Measurements from ENCODE around the gene GRK5.

The GRK5 gene

GRCh38 chr10:119483001-119483400 is 275.6 kb downstream of the GRK5 start:
- no peaks in the 10 kb centered on the region for H3K9me2 ChIP-seq (replicated peaks; ENCODE audit: insufficient read depth, low read length)
- H3K27me3 ChIP-seq (replicated peaks; ENCODE audit: insufficient read depth, low read length): no peaks in the 10 kb centered on the region
- H3K27ac ChIP-seq (ENCODE audit: low read length): no peak overlapping the region
- no peaks in the 10 kb centered on the region for H3K9me3 ChIP-seq (replicated peaks; ENCODE audit: insufficient read depth, low read length)
- no peak overlapping the region for H2AFZ ChIP-seq (ENCODE audit: low read length)
- H3F3A ChIP-seq (ENCODE audit: insufficient read depth, low read length): peaks cover 11% of the 10 kb centered on the region; the same call in 1 of the 2 replicates
- no peaks in the 10 kb centered on the region for H3K79me2 ChIP-seq (ENCODE audit: low read length)
- DNase-seq: no peak
- H3K4me3 ChIP-seq (ENCODE audit: low read length): no peak overlapping the region
- TF ChIP-seq EZH2 (optimal IDR thresholded peaks at IDR 0.05; ENCODE audit: low read depth, low read length) (no peak), CTCF (IDR thresholded peaks at IDR 0.05; ENCODE audit: low read length) (no peak), EZH2phosphoT487 (IDR thresholded peaks at IDR 0.05; ENCODE audit: low read length) (no peak)
- H4K20me1 ChIP-seq (ENCODE audit: insufficient read depth, low read length): no peaks in the 10 kb centered on the region
- no peak overlapping the region for H3K9ac ChIP-seq (ENCODE audit: low read length)
- no peak overlapping the region for H3K4me2 ChIP-seq (ENCODE audit: low read depth, low read length)
- H3K36me3 ChIP-seq (replicated peaks; ENCODE audit: insufficient read depth, low read length): no peaks in the 10 kb centered on the region
- peaks cover 16% of the 10 kb centered on the region for H3K4me1 ChIP-seq (ENCODE audit: low read length)

DNA sequence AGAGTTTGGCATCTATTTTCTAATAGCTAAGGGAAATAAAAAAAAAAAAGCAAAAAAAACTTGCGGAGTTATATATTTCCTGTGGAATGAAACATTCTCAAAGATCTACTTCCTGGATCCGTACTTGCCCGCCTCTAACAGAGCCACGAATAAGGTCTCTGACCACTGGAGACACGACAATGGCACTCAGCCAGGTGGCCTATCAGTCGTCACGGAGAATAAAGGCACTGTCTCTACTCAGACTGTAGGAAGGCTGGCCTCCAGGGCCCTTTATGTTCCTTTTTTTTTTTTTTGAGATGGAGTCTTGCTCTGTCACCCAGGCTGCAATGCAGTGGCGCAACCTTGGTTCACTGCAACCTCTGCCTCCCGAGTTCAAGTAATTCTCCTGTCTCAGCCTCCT is 276.5 kb downstream of the GRK5 start:
- Histone ChIP-seq H3K4me1 (ENCODE audit: low read length) (peaks cover 8% of the 10 kb centered on the region), H3K27me3 (replicated peaks; ENCODE audit: insufficient read depth, low read length) (no peaks in the 10 kb centered on the region), H3K27ac (ENCODE audit: low read length) (no peak overlapping the region), H3K4me2 (ENCODE audit: low read depth, low read length) (no peak overlapping the region), H3K36me3 (replicated peaks; ENCODE audit: insufficient read depth, low read length) (no peaks in the 10 kb centered on the region), H3K9me3 (replicated peaks; ENCODE audit: insufficient read depth, low read length) (no peaks in the 10 kb centered on the region), H3F3A (ENCODE audit: insufficient read depth, low read length) (peaks cover 6% of the 10 kb centered on the region; the same call in 1 of the 2 replicates), H3K9ac (ENCODE audit: low read length) (no peak overlapping the region), H4K20me1 (ENCODE audit: insufficient read depth, low read length) (no peaks in the 10 kb centered on the region), H3K79me2 (ENCODE audit: low read length) (no peaks in the 10 kb centered on the region), H3K4me3 (ENCODE audit: low read length) (no peak overlapping the region), H2AFZ (ENCODE audit: low read length) (no peak overlapping the region), H3K9me2 (replicated peaks; ENCODE audit: insufficient read depth, low read length) (no peaks in the 10 kb centered on the region)
- DNase-seq: no peak
- TF ChIP-seq EZH2phosphoT487 (IDR thresholded peaks at IDR 0.05; ENCODE audit: low read length) (no peak), CTCF (IDR thresholded peaks at IDR 0.05; ENCODE audit: low read length) (no peak), EZH2 (optimal IDR thresholded peaks at IDR 0.05; ENCODE audit: low read depth, low read length) (no peak)

- H3K9me3 ChIP-seq (replicated peaks; ENCODE audit: insufficient read depth, low read length): no peaks in the 10 kb centered on the region
- H4K20me1 ChIP-seq (ENCODE audit: insufficient read depth, low read length): no peaks in the 10 kb centered on the region
- H3K4me2 ChIP-seq (ENCODE audit: low read depth, low read length): no peak overlapping the region
- H3K27ac ChIP-seq (ENCODE audit: low read length): no peak overlapping the region
- H3K9ac ChIP-seq (ENCODE audit: low read length): no peak overlapping the region
- H3K4me1 ChIP-seq (ENCODE audit: low read length): peaks cover 7% of the 10 kb centered on the region
- TF ChIP-seq EZH2 (optimal IDR thresholded peaks at IDR 0.05; ENCODE audit: low read depth, low read length): no peak
- TF ChIP-seq CTCF (IDR thresholded peaks at IDR 0.05; ENCODE audit: low read length): no peak
- TF ChIP-seq EZH2phosphoT487 (IDR thresholded peaks at IDR 0.05; ENCODE audit: low read length): no peak
- H2AFZ ChIP-seq (ENCODE audit: low read length): no peak overlapping the region
- no peaks in the 10 kb centered on the region for H3K36me3 ChIP-seq (replicated peaks; ENCODE audit: insufficient read depth, low read length)
- no peak for DNase-seq
- no peaks in the 10 kb centered on the region for H3K9me2 ChIP-seq (replicated peaks; ENCODE audit: insufficient read depth, low read length)
- H3F3A ChIP-seq (ENCODE audit: insufficient read depth, low read length): no peaks in the 10 kb centered on the region
- no peaks in the 10 kb centered on the region for H3K27me3 ChIP-seq (replicated peaks; ENCODE audit: insufficient read depth, low read length)
- no peaks in the 10 kb centered on the region for H3K79me2 ChIP-seq (ENCODE audit: low read length)
- no peak overlapping the region for H3K4me3 ChIP-seq (ENCODE audit: low read length)
Measured at GRCh38 chr10:119488675-119489074, 281.3 kb downstream of the GRK5 start.

All from MM.1S (cell line).